Gastrocnemius medialis (tissue), 4 donors: Measurements from ENCODE around the gene ETAA1.

Source experiments
- CTCF ChIP-seq, 5 experiments: fragments of 450-650 bp in 3 of 5; fragments of 200-600 bp in 2 of 5; sonication (generic) in 2 of 5; IDR thresholded peaks in 4 of 5; conservative IDR thresholded peaks in 1 of 5; 1 replicate in 4 of 5; 2 replicates in 1 of 5; pipeline ENCODE4 v1.5.1; 2016 to 2019; ENCODE audit warnings: antibody characterized with exemption in 5 of 5, mild to moderate bottlenecking in 3 of 5, moderate library complexity in 3 of 5
- POLR2A ChIP-seq, 2 donors: fragments of 450-650 bp; IDR thresholded peaks; one replicate each; pipeline ENCODE4 v1.6.1; 2017; ENCODE audit warnings: antibody characterized with exemption in 2 of 2, mild to moderate bottlenecking in 2 of 2, moderate library complexity in 2 of 2

- TF ChIP-seq CTCF (IDR thresholded peaks at IDR 0.05 in 4 of 5, conservative IDR thresholded peaks at IDR 0.05 in 1 of 5) (no peak), POLR2A (IDR thresholded peaks at IDR 0.05) (no peak)
Observed at GRCh38 chr2:67459761-67460160, 62.6 kb downstream of the ETAA1 start.
